ENCODE data around the gene SERINC1. TPM values are rescaled to one million over a fixed set of nuclear protein-coding genes. Genes with fewer than 3 reads are reported as not detected.

The SERINC1 gene
- total RNA-seq (ENCODE audit: low replicate concordance): 179 and 402 TPM in 2 replicates

DNA sequence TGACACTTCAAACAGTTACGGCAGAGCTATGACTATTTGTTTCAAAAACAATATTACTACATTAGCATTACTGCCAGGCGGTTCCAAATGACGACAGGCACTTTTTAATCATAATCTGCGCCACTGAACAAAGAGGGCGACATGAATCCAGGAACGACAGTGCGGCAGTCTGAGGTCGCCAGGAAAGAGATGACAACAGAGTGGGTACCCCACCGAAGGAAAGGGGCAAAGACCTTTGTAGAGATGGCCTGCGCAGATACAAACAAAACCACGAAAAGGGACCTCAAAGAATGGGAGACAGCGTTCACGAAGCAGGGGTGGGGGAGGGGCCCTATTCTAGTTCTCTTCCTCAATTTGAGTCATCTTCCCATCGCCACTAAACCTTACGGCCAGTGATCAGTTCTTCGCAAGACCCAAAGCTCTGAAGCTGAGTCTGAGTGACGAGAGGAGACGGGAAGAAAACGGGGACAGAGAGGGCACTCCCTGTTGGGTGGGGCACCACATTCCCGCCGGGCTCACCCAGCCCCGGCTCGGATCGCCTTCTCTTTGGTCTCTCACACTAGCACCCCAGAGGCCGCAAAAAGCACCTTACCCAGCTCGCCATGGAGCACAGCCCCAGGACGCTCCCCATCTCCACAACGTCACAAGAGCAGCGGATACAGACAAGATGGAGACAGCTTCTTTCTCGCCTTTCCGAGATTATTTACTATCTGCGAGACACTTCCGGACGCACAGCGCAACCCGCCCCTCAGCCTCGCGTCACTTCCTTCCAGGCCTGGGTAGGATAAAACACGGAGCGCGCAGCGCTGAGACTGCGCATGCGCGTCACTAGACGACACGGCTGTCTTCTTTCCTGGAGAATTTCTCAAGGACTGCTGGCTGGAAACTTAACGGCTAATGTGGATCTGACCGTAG lies at the start of gene SERINC1:
Gene SERINC1, minus strand, starts transcription at position 701 of the 915 bp plus-strand sequence. Its CDS starts 70 bp downstream, at position 631.

DNA sequence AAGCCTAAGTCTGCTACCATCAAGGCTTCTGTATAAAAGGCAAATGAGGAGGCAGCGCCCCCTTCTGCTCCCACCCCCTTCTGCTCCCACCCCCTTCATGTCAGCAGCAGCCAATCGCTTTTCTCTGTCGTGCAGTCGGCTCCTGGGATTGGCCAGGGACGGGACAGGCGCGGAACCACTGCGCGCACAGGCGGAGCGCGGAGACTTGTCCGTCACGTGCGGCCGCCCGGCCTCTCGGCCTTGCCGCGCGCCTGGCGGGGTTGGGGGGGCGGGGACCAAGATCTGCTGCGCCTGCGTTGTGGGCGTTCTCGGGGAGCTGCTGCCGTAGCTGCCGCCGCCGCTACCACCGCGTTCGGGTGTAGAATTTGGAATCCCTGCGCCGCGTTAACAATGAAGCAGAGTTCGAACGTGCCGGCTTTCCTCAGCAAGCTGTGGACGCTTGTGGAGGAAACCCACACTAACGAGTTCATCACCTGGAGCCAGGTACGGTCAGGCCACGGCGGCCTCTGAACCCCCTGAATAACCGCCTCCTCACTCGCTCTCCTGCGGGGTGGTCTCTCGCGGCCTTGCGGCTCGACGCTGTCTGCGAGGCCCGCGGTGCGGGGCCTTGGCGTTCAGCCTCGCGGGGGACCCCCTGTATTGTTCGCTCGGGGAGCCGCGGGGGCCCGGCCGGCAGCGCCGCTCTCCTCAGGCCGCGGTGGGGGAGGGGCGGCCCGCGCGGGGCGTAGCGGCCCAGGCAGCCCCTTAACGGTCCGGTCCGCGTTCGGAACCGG lies 72.1 kb downstream of the SERINC1 start, which contains the start of gene HSF2:
Gene HSF2, plus strand, starts transcription at position 305 of the 773 bp plus-strand sequence. Its CDS starts 86 bp downstream, at position 391.

Other genes with a start within 250 kb of the SERINC1 start
- gene HSF2, start 72.2 kb downstream of the SERINC1 start, total RNA-seq (ENCODE audit: low replicate concordance): 14.5 and 16.2 TPM in 2 replicates
- gene PKIB, start 138.6 kb upstream of the SERINC1 start, total RNA-seq (ENCODE audit: low replicate concordance): 0.45 and 1.4 TPM in 2 replicates